B cell (primary cell): ENCODE data around the gene TGFBR2.

ENCODE experiments used
- CTCF ChIP-seq: fragments of 200-600 bp; IDR thresholded peaks from one replicate; pipeline ENCODE4 v1.8.0; 2022; ENCODE audit warnings: antibody characterized with exemption, mild to moderate bottlenecking
- EZH2 ChIP-seq: IDR thresholded peaks from 2 replicates; pipeline ENCODE4 v1.6.1; 2012; ENCODE audit warnings: borderline replicate concordance, low read depth, mild to moderate bottlenecking, moderate library complexity, low read length; ENCODE audit not compliant: insufficient read depth, poor library complexity, severe bottlenecking

DNA sequence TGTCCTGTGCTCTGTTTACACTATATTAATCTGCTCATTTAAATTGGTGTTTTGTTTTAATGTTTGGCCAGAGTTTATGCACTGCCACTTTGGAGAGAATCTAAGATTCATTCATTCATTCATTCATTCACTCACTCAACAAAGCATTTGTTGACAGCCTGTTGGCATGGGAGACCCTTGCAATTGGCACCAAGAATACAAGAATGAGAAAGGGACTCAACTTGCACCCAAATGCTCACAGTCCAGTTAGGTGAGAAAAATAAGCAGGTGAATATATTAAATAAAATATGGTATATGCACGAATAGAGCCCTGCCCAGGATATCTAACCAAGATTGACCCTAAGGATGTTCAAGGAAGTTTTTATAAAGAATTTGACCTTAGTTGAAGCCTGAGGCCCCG, 80.4 kb downstream of the TGFBR2 start:
- TF ChIP-seq EZH2 (no peak), CTCF (no peak)
